Activated T-helper 1 cell treated with anti-CD3 and anti-CD28 coated beads, Interleukin-2, amount 50 U/mL, for 16 hours (primary cell): Measurements from ENCODE around the gene CATSPERZ.
A peak's percentile ranks its signal among the peaks of the same experiment; 100 is the strongest.
"Not testable (repeated sequence)": the region's sequence is repeated elsewhere in the genome, so short reads cannot be mapped to it uniquely, and the experiment has no call there.

Experiments used
- DNase-seq, 2 donors: peaks; one replicate each; pipeline ENCODE4 v3.0.0-alpha.2; 2020; ENCODE audit warnings: low read depth in 1 of 2, low spot score in 1 of 2

The CATSPERZ gene

DNA sequence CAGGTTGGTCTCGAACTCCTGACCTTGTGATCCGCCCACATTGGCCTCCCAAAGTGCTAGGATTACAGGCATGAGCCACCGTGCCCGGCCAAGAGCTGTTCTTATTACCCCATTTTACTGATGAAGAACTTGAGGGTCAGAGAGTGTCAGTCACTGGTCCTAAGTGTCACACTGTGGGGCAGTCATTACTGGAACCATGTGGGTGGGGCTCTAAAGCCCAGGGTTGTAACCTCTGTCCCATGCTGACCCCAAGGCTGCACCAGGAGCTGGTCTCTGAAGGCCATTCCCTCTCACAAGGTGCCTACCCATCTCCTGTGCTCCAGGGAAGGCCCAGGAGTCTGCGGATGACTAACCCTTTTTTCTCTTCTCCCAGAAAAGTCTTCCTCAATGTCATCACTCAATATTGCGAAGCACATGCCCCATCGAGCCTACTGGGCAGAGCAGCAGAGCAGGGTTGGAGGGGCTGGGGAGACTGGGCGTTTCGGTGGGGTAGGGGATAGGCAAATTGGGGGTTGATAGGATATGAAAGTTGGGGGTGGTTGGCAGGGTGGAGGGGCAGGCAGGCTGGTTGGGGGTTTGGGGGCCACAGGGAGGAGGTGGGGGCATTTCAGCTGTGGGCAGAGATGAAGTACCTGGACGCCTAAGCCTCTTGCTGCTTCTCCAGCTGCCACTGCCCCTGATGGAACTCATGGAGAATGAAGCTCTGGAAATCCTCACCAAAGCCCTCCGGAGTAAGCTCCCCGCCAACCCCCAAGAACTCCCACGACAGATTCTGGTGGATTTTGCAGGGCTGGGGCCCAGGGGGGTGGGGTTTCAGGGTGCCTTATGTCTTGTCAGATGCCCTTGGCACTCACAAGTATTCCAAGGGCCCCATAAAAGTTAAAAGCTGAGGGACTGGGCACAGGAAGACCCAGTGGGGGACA, 3.2 kb downstream of the CATSPERZ start:
- no peak for DNase-seq

DNA sequence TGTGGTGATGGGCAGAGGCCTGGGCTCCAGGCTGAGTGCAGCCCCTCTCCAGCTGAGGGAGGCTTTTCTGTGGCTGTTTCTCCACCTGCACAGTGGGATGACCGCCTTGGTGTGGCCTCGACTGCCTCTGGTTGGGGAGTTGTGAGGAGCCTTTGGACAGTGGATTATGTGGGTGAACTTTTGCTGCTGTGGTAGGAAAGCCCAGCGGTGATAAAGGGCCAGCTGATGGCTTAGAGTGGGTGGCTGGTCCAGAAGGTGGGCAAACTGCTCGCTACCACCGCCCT, 3.8 kb downstream of the CATSPERZ start:
- DNase-seq: no peak

GRCh38 chr11:64304316-64305072, 4.3 kb downstream of the CATSPERZ start:
- DNase-seq: peak; percentile 86 to 96

- DNase-seq: peak; percentile 99 to 100
These were observed 5.0 kb downstream of the CATSPERZ start, which contains the start of gene ESRRA for GRCh38 chr11:64305075-64305690. Gene ESRRA, plus strand, starts transcription at chr11:64305524. Its CDS starts 1,656 bp downstream, at chr11:64307180.

GRCh38 chr11:64305691-64306562, 5.8 kb downstream of the CATSPERZ start:
- peak; percentile 37 to 55 for DNase-seq

DNA sequence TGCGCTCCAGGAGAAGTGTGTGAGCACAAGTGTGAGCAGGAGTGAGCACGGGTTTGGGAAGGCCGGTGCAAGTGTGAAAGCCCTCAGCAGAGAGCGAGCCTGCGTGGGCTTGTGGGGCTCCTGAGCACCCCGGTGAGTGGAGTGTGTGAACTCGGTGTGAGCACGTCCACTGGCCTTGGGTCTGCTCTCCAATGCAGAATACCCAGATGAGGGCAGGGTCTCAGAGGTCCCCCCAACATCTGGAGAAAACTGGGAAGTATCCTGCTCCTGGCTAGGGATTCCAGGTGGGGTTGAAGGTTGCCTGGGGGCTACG, 6.4 kb downstream of the CATSPERZ start:
- DNase-seq: no peak

DNA sequence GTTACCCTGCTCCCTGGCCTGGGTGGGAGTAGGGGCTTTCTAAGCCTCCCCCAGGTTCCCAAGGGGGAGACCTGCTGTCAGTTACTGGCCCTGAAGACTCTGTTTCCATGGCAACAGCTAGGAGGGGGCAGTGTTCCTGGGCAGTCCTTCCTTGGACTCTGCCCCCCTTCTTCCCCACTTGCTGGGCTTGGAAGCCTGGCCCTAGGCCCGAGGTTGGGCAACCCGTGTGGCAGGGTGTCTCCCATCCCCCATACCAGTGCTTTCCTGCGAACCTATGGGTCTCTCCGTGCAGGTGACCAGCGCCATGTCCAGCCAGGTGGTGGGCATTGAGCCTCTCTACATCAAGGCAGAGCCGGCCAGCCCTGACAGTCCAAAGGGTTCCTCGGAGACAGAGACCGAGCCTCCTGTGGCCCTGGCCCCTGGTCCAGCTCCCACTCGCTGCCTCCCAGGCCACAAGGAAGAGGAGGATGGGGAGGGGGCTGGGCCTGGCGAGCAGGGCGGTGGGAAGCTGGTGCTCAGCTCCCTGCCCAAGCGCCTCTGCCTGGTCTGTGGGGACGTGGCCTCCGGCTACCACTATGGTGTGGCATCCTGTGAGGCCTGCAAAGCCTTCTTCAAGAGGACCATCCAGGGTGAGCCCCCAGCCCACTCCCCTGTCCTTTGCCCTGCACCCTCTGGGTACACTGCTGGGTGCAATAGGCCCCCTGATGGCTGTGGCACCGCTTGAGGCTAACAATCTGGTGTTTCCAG, 6.9 kb downstream of the CATSPERZ start:
- DNase-seq: no peak

GRCh38 chr11:64307795-64308194, 7.6 kb downstream of the CATSPERZ start:
- not testable (repeated sequence) for DNase-seq

DNA sequence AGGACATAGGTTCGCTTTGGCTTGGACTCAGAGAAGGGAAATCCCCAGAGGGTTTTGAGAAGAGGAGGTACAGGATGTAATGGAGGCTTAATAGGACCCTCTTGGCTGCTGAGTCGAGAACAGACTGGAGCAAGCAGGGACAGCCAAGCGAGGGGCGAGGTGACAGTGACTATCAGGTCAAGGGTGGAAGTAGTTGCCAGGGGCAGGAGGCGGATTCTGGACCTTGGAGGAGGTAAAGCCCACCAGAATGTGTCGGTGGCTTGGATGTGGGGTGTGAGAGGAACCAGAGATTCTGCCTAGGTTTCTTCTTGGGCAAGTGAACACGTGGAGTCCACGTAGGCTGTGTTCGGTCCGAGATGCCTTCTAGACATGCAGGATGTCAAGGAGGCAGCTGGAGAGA, 12.8 kb downstream of the CATSPERZ start:
- no peak for DNase-seq

DNA sequence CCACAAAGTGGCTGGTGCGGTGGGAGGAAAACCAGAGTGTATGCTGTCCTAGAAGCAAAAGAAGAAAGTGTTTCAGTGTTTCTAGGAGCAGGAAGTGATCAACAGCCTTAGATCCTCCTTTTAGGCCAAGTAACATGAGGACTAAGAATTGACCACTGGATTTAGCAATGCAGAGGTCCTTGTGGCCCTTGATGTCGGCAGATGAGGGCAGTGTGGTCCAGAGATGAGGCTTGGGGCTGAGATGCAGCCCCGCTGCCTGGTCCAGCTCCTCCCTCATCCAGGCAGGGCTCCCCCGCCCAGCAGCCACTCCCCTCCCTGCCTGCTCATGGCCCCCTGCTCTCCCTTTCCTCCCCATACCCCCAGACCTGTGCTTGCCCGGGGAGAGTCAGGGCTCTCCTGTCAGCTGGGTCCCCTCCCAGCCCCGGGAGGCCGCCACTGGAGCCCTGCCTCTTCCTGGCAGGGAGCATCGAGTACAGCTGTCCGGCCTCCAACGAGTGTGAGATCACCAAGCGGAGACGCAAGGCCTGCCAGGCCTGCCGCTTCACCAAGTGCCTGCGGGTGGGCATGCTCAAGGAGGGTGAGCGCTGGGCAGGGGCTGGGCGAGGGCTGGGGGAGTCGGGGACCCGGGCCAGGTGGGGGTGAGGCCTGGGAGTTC, 13.5 kb downstream of the CATSPERZ start:
- DNase-seq: no peak

DNA sequence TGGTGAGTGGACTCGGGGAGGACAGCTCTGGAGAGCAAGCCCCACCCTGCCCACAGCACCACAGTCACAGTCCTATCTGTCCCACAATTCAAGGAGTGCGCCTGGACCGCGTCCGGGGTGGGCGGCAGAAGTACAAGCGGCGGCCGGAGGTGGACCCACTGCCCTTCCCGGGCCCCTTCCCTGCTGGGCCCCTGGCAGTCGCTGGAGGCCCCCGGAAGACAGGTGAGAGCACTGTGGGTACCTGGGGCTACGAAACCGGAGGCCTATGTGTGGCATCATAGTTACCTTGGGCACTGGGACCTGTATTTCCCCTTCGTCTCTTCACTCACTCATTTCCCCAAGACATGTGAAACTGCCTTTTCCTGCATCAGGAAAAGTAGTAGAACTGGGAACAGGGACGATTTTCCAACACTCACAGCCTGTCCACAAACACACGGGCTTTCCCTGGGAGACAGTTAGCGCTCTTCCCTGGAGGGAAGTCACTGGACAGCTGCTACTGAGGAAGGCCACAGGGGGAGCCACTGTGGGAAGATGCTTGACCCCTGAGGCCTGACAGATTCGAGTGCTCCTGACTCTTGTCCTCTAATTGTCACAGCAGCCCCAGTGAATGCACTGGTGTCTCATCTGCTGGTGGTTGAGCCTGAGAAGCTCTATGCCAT, 14.1 kb downstream of the CATSPERZ start:
- DNase-seq: no peak

- DNase-seq: no peak
These were observed 14.8 kb downstream of the CATSPERZ start for GRCh38 chr11:64314805-64315561.

- not testable (repeated sequence) for DNase-seq
These were observed 15.7 kb downstream of the CATSPERZ start for GRCh38 chr11:64315667-64316526.

DNA sequence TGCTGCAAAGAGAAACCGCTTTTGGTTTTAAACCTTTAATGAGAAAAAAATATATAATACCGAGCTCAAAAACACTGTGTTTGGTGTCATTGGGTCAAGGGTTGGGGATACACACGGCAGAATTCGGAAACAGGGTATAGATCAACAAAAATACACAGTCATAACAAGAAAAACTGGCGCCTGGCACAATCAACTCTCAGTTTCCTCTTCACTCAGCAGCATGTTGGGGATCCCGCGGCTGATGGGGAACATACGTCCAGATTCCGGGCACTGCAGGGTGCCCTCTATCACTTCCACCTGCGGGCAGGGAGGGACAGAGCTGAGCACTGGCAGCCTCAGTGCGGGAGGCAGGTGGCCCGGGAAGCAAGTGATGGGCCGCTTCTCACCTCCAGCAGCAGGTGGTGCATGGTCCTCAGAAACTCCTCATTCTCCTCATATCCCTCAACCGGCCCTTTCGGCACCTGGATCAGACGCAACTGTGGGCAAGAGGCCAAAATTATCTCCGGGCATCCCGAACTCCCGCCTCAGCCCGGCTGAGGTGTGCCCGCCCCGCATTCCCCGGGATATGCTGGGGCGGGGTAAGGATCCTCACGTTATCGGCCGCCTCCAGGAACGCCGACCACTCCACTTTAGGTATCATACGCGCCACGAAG, 16.6 kb downstream of the CATSPERZ start:
- no peak for DNase-seq

- peak; percentile 92 to 93 for DNase-seq
These were observed 17.3 kb downstream of the CATSPERZ start, which contains the start of gene TRMT112 for GRCh38 chr11:64317325-64317960. Gene TRMT112, minus strand, starts transcription at chr11:64317559. Its CDS starts 33 bp downstream, at chr11:64317526.

GRCh38 chr11:64317961-64318765, 18.0 kb downstream of the CATSPERZ start, which contains the start of gene PRDX5:
Gene PRDX5, plus strand, starts transcription at chr11:64318121. Its CDS starts 95 bp downstream, at chr11:64318216.
- peak; percentile 88 to 91 for DNase-seq
